GM19193 (cell line): Measurements from ENCODE around the gene ATRNL1.

Experiments
- POLR2A ChIP-seq: IDR thresholded peaks from 4 replicates; pipeline ENCODE4 v1.6.1; 2011; ENCODE audit not compliant: insufficient read depth, insufficient read length; ENCODE audit errors: extremely low read depth

The ATRNL1 gene

GRCh38 chr10:115295213-115295805 is 202.1 kb downstream of the ATRNL1 start:
- TF ChIP-seq POLR2A: no peak

DNA sequence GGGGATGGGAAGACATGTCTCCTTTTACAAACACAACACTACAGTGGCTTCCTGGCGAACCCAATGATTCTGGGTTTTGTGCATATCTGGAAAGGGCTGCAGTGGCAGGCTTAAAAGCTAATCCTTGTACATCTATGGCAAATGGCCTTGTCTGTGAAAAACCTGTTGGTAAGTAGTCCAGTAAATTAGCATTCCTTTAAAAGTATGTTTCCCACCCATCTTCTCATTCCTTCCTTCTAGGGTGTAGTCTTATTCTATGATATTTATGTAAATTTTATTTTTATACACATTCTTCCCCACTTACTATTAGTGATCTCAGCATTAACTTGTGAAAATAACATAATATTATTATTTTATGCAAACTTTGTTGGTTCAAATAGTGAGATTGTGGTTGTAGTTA is 206.9 kb downstream of the ATRNL1 start:
- no peak for TF ChIP-seq POLR2A

DNA sequence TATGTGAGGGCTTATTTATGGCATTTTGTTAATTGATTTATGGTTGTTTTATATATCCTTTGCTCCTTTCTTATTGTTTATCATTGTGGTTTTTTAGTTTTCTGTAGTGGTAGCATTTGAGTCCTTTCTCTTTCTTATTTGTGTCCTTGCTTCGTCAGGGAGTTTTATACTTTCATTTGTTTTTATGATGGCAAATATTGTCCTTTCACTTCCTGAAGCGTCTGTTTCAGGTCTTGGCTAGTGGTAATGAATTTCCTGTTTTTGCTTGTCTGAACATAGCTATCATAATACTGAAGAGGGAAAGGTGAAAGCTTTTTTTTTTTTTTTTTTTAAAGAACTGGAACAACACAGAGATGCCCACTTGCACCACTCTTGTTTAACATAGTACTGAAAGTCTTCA is 228.2 kb downstream of the ATRNL1 start:
- TF ChIP-seq POLR2A: no peak

DNA sequence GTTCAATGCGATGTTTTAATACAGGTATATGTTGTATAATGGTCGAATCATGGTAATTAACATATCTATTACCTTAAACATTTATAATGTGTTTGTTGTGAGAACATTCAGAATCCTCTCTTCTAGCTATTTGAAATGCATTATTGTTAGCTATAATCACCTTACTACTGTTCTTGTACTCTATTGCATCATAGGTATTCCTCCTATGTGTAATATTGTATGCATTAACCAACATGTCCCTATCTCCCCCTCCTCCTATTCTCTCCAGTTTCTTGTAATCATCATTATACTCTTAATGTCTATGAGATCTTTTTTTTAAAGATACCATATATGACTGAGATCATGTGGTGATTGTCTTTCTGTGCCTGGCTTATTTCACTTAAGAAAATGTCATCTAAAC is 235.2 kb downstream of the ATRNL1 start:
- no peak for TF ChIP-seq POLR2A

- no peak for TF ChIP-seq POLR2A
These were observed 242.2 kb downstream of the ATRNL1 start for GRCh38 chr10:115335366-115335765.

GRCh38 chr10:115355162-115355760 is 262.1 kb downstream of the ATRNL1 start:
- TF ChIP-seq POLR2A: no peak

GRCh38 chr10:115379064-115379463 is 285.9 kb downstream of the ATRNL1 start:
- TF ChIP-seq POLR2A: no peak

DNA sequence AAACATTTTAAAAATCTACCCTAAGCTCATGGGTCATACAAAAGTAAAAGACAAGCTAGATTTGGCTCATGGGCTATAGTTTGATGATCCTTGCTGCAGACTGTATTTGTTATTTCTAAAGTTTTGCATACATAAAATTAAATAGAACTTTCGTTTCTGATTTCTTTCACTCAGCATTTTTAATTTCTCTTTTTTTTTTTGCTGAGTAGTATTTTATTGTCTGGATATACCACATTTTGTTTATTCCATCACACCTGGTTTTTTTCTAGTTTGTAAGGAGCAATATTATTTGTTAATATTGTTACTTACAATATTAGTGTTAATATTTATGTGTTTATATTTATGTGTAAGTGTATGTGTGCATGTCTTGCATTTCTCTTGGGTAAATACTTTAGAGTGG is 291.5 kb downstream of the ATRNL1 start:
- TF ChIP-seq POLR2A: no peak

DNA sequence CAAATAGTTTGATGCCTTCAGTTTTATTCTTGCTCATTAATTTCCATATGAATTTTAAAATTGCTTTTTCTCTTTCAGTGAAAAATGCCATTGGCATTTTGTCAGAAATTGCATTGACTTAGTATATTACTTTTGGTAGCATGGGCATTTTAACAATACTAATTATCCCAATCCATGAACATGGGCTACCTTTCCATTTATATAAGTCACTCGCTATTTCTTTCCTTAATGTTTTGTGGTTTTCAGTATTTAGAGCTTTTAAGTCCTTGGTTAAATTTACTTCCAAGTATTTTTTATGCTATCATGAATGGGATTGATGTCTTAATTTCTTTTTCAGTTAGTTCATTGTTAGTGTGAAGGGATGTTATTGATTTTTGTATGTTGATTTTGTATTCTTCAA is 297.4 kb downstream of the ATRNL1 start:
- TF ChIP-seq POLR2A: no peak

GRCh38 chr10:115398026-115398425 is 304.9 kb downstream of the ATRNL1 start:
- TF ChIP-seq POLR2A: no peak

DNA sequence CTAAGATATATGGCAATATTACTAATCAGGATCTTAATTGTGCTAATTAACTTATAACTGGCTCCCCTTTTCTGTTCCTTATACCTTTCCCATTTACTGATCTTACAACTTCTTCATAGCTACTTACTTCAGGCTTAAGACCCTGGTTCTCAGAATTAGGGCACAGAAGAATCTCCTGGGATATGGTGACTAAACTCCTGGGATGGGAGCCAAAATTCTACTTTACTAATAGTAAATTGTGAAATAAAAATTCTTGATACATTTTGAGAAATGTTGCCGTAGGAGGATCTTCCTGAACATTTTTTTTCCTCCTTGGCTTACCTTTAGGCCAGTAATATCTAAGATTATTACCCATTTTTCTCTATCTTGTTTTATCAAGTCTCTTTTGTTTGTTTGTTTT is 309.5 kb downstream of the ATRNL1 start:
- no peak for TF ChIP-seq POLR2A

- no peak for TF ChIP-seq POLR2A
These were observed 316.2 kb downstream of the ATRNL1 start for GRCh38 chr10:115409347-115409746.

GRCh38 chr10:115417585-115418265 is 324.6 kb downstream of the ATRNL1 start:
- TF ChIP-seq POLR2A: no peak

DNA sequence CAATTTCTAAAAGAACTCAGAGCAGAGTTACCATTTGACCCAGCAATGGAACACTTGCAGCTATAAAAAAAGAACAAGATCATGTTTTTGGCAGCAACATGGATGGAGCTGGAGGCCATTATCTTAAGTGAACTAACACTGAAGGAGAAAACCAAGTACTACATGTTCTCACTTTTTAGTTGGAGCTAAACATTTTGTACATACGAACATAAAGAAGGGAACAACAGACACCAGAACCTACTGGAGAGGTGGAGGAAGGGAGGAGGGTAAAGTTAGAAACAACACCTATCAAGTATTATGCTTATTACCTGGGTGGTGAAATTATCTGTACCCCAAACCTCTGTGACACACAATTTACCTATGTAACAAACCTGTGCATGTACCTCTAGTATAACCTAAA is 329.5 kb downstream of the ATRNL1 start:
- TF ChIP-seq POLR2A: no peak

DNA sequence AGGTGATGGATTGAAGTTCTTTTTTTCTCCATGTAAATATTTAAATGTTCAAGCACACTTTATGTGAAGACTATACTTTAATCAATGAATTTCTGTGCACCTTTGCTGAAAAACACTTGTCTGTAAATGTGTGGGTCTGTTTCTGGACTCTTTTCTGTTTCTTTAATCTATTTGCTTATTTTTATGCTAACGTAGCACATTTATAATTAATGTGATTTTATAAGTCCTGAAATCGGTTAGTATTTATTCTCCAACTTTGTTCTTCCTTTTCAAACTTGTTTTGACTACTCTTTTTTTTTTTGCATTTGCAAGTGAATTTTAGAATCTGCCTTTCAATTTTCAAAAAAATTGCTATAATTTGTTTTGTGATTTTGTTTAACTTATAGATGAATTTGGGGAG is 334.4 kb downstream of the ATRNL1 start:
- no peak for TF ChIP-seq POLR2A

DNA sequence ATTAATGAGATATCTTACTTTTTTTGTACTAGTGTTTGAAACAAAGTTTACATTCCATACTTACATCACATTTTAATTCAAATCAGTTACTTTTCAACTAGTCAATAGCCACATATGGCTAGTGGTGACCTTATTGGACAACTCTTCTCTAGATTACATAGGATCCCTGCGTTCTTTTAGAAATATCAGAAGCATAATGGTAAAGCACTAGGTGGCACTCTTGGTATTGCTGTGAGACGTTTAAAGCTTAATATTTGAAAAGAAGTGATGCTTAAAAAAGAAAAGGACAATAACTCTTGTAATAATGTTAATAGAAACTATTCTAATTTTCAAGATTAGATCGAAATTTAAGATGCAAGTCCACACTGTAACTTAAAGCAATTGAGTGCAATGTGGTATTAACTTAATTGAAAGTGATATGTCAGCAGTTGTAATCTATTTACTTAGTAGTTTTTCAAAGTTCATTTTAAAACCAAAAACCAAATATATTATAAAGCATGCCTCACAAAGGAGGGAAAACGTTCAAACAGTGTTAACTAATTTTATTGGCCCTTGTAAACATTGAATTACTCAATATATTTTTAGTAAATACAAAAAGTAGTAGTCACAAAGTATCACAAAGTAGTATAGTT is 339.1 kb downstream of the ATRNL1 start:
- TF ChIP-seq POLR2A: no peak
